ENCODE results near the gene SIKE1.

SIKE1 gene

GRCh38 chr1:114755006-114755931 is 25.2 kb downstream of the SIKE1 start:
- no peak for DNase-seq

DNA sequence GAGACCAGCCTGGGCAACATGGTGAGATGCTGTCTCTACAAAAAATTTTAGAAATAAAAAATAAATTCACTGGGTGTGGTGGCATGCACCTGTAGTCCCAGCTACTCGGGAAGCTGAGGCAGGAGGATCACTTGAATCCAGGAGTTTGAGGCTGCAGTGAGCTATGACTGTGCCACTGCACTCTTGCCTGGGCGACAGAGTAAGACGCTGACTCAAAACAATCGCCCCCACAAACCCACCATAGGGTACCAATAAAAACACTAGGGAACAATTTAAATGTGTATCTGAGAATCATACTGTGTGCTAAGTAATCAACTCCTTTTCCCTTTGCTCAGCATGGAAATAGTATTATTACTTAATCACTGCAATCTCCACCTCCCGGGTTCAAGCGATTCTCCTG is 26.8 kb downstream of the SIKE1 start:
- DNase-seq: peak; percentile 37

GRCh38 chr1:114753143-114753542 is 27.3 kb downstream of the SIKE1 start:
- DNase-seq: no peak

DNA sequence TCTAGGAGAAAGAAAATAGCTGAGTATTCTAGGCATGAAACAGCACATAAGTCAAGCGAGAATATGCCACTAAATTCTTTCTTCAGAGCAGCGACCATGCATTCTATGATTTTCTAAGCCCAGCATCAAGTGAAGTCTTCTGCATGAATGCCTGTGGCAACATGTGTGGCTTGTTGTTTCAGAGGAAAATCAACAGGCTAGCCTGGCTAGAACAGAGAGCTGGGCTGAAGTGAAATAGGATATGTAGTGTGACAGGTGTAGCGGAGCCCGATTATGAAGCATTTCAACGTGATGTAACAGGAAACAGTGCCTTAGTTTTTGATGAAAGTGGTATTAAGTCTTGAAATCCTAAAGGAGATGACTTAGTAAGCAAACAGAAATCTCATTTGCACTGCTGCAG is 29.7 kb downstream of the SIKE1 start:
- DNase-seq: no peak

GRCh38 chr1:114749835-114750234 is 30.6 kb downstream of the SIKE1 start:
- no peak for DNase-seq

- no peak for DNase-seq
Observed at GRCh38 chr1:114746450-114747121, 33.9 kb downstream of the SIKE1 start.

- DNase-seq: no peak
Observed at GRCh38 chr1:114745291-114745690, 35.2 kb downstream of the SIKE1 start.

DNA sequence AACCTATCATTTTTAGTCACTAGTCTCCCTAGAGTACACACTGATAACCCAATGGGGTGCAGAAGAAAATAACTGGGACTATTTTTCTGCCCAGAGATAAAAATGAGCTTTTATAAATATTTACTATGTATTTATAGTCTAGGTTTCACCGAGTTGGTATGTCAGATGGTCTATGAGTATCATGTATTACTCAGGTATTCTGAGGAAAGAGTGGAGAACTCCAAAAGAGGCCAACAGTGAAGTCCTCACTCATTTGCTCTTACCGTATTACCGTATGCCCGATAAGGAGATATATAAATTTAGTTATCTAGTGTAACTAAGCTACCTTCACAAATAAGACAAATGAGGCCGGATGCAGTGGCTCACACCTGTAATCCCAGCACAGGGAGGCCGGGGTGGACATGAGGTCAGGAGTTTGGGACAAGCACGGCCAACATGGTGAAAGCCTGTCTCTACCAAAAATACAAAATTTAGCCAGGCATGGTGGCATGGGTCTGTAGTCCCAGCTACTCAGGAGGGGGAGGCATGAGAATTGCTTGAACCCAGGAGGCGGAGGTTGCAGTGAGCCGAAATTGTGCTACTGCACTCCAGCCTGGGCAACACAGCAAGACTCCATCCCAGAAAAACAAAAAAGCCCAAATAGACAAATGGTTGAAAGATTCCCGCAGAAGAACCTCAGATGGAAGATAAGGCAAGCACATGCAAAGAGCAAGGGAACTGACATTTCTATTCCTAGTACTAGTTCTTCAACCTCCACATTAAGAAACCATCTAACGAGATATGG is 38.3 kb downstream of the SIKE1 start:
- DNase-seq: no peak

DNA sequence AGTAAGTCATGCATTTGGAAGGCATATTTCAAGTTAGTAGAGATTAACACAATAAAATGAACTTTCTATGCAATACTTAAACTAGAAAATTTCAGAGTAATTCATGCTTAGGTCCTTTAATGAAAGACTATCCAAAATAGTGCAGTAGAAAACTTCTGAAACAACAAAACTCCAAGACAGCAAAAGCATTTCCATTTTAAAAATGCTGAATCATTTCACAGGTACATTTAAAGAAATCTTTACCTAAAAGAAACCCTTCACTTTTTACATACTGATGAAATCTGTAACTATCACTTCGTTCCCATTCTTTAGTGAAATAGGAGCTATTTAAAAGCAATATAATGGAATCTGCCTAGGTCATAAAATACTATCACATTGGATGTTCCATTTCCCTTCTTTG is 40.2 kb downstream of the SIKE1 start:
- no peak for DNase-seq

DNA sequence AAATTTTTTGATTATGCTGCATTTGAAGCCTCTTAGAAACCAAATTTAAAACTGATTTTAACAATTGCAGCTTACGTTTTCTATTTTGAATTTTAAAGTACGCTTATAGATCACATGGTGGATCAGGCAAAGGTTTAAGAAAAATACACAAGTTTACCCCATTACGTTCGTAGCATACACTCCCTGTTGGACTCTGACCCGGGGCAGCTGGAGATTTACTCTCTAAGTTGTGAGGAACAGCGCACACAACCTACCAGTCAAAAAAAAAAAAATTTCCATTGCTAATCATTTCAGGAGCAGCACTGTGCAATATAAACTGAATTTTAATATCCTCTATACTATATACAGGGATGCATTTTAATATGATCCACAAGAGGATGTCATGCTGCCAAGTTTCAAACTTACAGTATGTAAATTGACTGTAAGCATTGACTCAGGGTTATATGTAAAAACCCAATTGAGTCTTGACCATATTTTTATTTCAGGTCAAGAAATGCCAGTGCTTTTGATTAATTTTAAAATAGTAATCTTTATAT is 43.1 kb downstream of the SIKE1 start:
- no peak for DNase-seq

GRCh38 chr1:114735479-114735878 is 45.0 kb downstream of the SIKE1 start:
- DNase-seq: no peak

- DNase-seq: no peak
Observed at GRCh38 chr1:114729782-114730181, 50.7 kb downstream of the SIKE1 start.

DNA sequence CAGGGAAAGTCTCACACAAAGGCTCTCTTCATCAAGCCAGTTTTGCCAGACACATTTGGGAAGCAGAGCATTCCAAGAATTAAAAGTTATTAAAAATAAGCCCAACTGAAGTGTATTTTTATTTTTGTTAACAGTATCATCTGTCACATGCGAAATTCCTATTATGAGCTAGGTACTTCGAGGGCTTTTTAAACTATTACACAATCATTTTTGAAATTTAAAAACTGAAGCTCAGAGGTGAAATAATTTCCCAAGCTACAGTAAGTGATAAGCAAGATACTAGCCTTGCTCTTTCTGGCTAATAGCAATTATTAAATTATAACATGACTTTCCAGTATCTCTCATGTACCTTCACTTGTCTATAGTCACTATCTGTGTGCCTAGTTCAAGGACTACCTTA is 51.9 kb downstream of the SIKE1 start:
- DNase-seq: no peak

GRCh38 chr1:114725230-114725629 is 55.3 kb downstream of the SIKE1 start:
- DNase-seq: no peak

- DNase-seq: no peak
Observed at GRCh38 chr1:114723915-114724314, 56.6 kb downstream of the SIKE1 start.

GRCh38 chr1:114723457-114723856 is 57.0 kb downstream of the SIKE1 start:
- no peak for DNase-seq

GRCh38 chr1:114720492-114720891 is 60.0 kb downstream of the SIKE1 start:
- DNase-seq: no peak

Data from activated naive CD4-positive, alpha-beta T cell treated with Interleukin-2 at 50 U/mL for 16 hours (primary cell).